Left lung (tissue), 10 donors: Measurements from ENCODE around the gene SERINC3. TPM values are rescaled to one million over a fixed set of nuclear protein-coding genes. Genes with fewer than 3 reads are reported as not detected.

Experiments used
- ATAC-seq: fragments of 200-7000 bp; cut with Tn5 transposase; one replicate; pipeline ENCODE4 v1.9.1; 2020; ENCODE audit warnings: moderate library complexity
- DNase-seq, 4 donors: peaks; one replicate each; pipeline ENCODE4 v3.0.0-alpha.2; 2013 to 2020
- H3K27ac ChIP-seq, 2 donors: fragments of 200-600 bp; sonication (generic) in 1 of 2; one replicate each; pipeline versions ENCODE4 v1.5.0 to v1.8.0; 2020 to 2021
- H3K27me3 ChIP-seq, 2 donors: fragments of 200-600 bp; sonication (generic) in 1 of 2; one replicate each; pipeline versions ENCODE4 v1.5.0 to v1.8.0; 2020 to 2021
- H3K36me3 ChIP-seq, 2 donors: fragments of 200-600 bp; sonication (generic) in 1 of 2; one replicate each; pipeline versions ENCODE4 v1.5.0 to v1.8.0; 2020 to 2021
- H3K4me1 ChIP-seq, 2 donors: fragments of 200-600 bp; one replicate each; pipeline ENCODE4 v1.8.0; 2021
- H3K4me3 ChIP-seq, 2 donors: fragments of 200-600 bp; sonication (generic) in 1 of 2; one replicate each; pipeline versions ENCODE4 v1.5.0 to v1.8.0; 2020 to 2021; ENCODE audit warnings: mild to moderate bottlenecking in 1 of 2
- H3K9me3 ChIP-seq, 2 donors: fragments of 200-600 bp; sonication (generic) in 1 of 2; one replicate each; pipeline versions ENCODE4 v1.5.0 to v1.8.0; 2020 to 2021
- intact Hi-C, 2 donors: fragments of 100-400 bp; cut with DNase I; formaldehyde crosslinking; loops; one replicate each; pipeline versions ENCODE4 v1.11.2 to v1.14.2; 2022
- polyA plus RNA-seq, 6 donors: library from polyadenylated mRNA; unstranded; fragments of 120-200 nt; gene quantifications; one replicate each; pipeline ENCODE4 v1.2.1, GENCODE V29; 2013; ENCODE audit not compliant: insufficient read length in 6 of 6
- total RNA-seq, 2 donors: library from RNA; stranded (reverse); fragmentation: NEBNext Ultra II Directional; extraction: Animal tissue kit (Norgen Biotek cat#: 25700); gene quantifications; one replicate each; pipeline ENCODE4 v1.2.1, GENCODE V29; 2021
- TF ChIP-seq, protein P1 (sequence below), 2 donors: fragments of 200-600 bp; sonication (generic) in 1 of 2; IDR thresholded peaks; one replicate each; pipeline versions ENCODE4 v1.5.0 to v1.8.0; 2021; ENCODE audit warnings: antibody characterized with exemption in 2 of 2
- donor health status: DM: no; HTN: yes; CAD: no.
- donor health status: DM: no; HTN: no; CAD: no.

Gene SERINC3
- total and polyA plus RNA-seq, 8 donors, result 68.3 to 123 (median 72.5) TPM

DNA sequence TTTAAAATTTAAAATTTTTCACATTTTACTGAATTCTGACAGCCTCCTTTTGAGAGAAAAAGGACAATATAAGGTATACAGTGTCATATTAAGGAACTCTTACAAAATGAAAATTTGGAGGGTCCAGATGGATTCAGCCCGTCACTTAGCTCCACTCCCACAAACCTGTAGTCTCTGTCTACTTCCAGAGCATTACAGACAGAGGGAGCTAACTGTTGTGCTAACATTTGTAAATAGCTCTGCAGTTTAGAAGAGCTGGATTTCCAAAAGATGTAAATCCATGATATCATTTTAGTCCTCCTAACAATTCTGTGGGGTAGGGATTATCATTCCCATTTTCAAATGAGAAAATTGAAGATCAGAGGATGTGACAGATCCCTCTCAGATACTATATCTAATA lies 16.1 kb upstream of the SERINC3 start:
- TF ChIP-seq, protein P1, sequence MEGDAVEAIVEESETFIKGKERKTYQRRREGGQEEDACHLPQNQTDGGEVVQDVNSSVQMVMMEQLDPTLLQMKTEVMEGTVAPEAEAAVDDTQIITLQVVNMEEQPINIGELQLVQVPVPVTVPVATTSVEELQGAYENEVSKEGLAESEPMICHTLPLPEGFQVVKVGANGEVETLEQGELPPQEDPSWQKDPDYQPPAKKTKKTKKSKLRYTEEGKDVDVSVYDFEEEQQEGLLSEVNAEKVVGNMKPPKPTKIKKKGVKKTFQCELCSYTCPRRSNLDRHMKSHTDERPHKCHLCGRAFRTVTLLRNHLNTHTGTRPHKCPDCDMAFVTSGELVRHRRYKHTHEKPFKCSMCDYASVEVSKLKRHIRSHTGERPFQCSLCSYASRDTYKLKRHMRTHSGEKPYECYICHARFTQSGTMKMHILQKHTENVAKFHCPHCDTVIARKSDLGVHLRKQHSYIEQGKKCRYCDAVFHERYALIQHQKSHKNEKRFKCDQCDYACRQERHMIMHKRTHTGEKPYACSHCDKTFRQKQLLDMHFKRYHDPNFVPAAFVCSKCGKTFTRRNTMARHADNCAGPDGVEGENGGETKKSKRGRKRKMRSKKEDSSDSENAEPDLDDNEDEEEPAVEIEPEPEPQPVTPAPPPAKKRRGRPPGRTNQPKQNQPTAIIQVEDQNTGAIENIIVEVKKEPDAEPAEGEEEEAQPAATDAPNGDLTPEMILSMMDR (IDR thresholded peaks at IDR 0.05), result no peak
- no peak for ATAC-seq
- no peak overlapping the region for H3K27ac ChIP-seq
- no peak overlapping the region for H3K4me3 ChIP-seq
- DNase-seq, result no peak
- no peaks in the 10 kb centered on the region for H3K27me3 ChIP-seq
- peaks cover 3 to 29% of the 10 kb centered on the region in 2 donors for H3K4me1 ChIP-seq
- H3K36me3 ChIP-seq, result no peaks in the 10 kb centered on the region
- H3K9me3 ChIP-seq, result no peaks in the 10 kb centered on the region
- intact Hi-C loops, result no loop called here

DNA sequence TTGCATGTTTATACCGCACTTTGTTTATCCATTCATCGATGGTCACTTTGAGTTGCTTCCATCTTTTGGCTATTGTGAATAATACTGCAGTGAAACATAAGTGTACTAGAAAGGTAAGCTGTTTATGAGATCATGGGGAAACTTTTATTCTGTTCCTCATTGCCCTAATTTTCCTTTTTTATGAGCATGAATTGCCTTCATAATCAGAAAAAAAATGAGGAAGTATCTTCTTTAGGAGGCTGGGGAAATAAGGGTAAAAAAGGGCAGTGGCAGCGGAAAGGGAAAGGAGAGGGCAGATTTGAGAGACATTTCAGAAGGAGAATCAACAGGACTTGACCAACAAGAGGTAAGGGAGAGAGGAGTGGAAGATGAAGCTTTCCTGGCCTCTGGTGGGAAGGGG lies 14.3 kb upstream of the SERINC3 start:
- DNase-seq (no peak), ATAC-seq (no peak)
- Histone ChIP-seq H3K4me3 (no peak overlapping the region), H3K4me1 (peaks cover 0 to 36% of the 10 kb centered on the region in 2 donors), H3K9me3 (no peaks in the 10 kb centered on the region), H3K27me3 (peaks cover 0 to 5% of the 10 kb centered on the region in 2 donors), H3K36me3 (no peaks in the 10 kb centered on the region), H3K27ac (peak overlapping the region in 1 of 2 donors; percentile 18)
- intact Hi-C loops, result no loop called here
- TF ChIP-seq, protein P1 (IDR thresholded peaks at IDR 0.05), result no peak

DNA sequence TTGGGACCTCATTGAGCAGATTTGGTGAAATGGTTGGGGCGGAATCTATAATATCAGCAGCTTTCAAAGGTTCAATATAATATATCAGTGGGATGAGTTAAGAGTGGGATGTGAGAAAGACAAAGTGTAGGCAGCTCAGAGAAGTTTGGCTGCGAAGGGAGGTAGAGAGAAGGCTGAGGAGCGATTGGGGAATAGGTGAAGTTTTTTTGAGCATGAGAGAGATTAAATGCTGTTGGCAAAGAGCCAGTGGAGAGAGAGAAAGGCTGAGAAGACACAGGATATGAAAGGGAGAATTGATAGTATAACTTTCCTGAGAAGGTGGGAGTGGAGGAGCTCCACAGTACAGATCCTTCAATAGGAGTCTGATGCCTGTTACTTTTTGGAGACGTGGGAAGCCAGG lies 12.1 kb upstream of the SERINC3 start:
- Histone ChIP-seq H3K36me3 (no peaks in the 10 kb centered on the region), H3K27ac (no peak overlapping the region), H3K27me3 (peaks cover 0 to 5% of the 10 kb centered on the region in 2 donors), H3K4me3 (no peak overlapping the region), H3K4me1 (peaks cover 0 to 33% of the 10 kb centered on the region in 2 donors), H3K9me3 (no peaks in the 10 kb centered on the region)
- DNase-seq (no peak), ATAC-seq (no peak)
- TF ChIP-seq, protein P1 (IDR thresholded peaks at IDR 0.05), result no peak
- intact Hi-C loops, result loop anchor here in 1 of 2 donors (5.0 kb wide), 1 partner anchor 68 kb away; no protein-coding TSS in a partner anchor

DNA sequence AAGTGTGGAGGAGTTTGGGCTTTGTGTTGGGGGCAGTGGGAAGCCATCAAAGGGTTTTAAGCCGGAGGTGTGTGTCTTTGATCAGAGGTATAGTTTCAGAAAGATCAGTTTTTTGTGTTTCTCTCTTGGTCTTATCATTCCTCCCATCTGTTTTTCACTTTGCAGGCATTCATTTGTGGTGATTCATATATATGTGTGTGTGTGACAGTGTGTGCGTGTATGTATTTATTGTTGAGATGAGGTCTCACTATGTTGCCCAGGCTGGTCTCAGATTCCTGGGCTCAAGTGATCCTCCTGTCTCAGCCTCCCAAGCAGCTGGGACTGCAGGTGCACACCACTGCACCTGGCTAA lies 11.1 kb upstream of the SERINC3 start:
- ATAC-seq, result no peak
- no peak for DNase-seq
- TF ChIP-seq, protein P1 (IDR thresholded peaks at IDR 0.05), result no peak
- H3K36me3 ChIP-seq, result no peaks in the 10 kb centered on the region
- intact Hi-C loops, result loop anchor here in 1 of 2 donors (5.0 kb wide), 1 partner anchor 69 kb away; no protein-coding TSS in a partner anchor
- peaks cover 0 to 33% of the 10 kb centered on the region in 2 donors for H3K4me1 ChIP-seq
- peaks cover 0 to 5% of the 10 kb centered on the region in 2 donors for H3K27me3 ChIP-seq
- H3K9me3 ChIP-seq, result no peaks in the 10 kb centered on the region
- H3K4me3 ChIP-seq, result peak overlapping the region in 1 of 2 donors; percentile 65
- H3K27ac ChIP-seq, result peak overlapping the region in 1 of 2 donors; percentile 66

DNA sequence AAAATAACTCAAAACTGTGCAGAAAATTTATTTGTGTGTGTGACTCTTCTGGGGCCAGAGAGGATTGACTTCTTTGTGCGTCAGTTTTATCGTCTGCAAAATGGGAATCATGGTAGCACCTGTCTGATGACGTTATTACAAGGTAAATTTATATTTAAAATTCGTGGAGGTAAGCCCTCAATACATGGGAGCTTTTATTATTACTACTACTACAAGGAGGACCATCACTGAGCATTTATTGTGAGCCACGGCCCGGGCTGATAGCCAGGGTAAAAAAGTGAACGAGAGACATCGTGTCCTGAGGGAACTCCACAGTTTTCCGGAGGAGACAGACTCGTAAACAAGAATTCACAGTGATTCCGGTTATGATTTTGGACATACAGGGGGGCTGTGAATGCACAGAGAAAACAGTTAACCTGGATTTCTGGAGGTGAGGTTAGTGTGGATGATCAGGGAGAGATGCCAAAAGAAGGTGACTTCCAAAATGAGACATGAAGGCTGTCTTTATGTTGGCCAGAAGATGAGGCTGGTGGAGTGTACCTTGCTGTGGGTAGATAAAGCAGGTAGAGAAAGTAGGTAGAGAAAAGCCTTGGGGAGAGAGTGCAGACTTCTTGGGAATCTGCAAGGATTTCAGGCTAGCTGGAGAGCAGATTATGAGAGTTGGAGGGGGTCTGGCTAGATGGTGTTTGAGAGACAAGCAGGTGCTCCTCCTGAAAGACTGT lies 10.6 kb upstream of the SERINC3 start:
- Histone ChIP-seq H3K36me3 (no peaks in the 10 kb centered on the region), H3K27ac (peak overlapping the region; percentile 66 to 78), H3K4me1 (peaks cover 0 to 33% of the 10 kb centered on the region in 2 donors), H3K27me3 (peaks cover 0 to 5% of the 10 kb centered on the region in 2 donors), H3K9me3 (no peaks in the 10 kb centered on the region), H3K4me3 (peak overlapping the region; percentile 61 to 65)
- DNase-seq (no peak), ATAC-seq (peak; percentile 11)
- intact Hi-C loops, result loop anchor here in 1 of 2 donors (5.0 kb wide), 1 partner anchor 70 kb away; no protein-coding TSS in a partner anchor
- TF ChIP-seq, protein P1 (IDR thresholded peaks at IDR 0.05), result no peak
